WTC11 (cell line): ENCODE measurements around the gene GALT. TPM values are rescaled to one million over a fixed set of nuclear protein-coding genes. Genes with fewer than 3 reads are reported as not detected.

Source experiments
- ATAC-seq: fragments of 200-7000 bp; cut with Tn5 transposase; 2 replicates; pipeline ENCODE4 v1.10.0; 2021; ENCODE audit warnings: mild to moderate bottlenecking, moderate library complexity
- CTCF ChIA-PET: fragments of 300-600 bp; sonication (Branson Sonifier 250); formaldehyde crosslinking; loops from one replicate; lab custom pipeline; 2021; ENCODE audit warnings: antibody characterized with exemption; lab: Charles Lee
- POLR2A ChIA-PET: fragments of 350-600 bp; sonication (Branson Sonifier 250); formaldehyde crosslinking; loops from one replicate; lab custom pipeline; 2021; ENCODE audit warnings: antibody characterized with exemption; lab: Charles Lee
- DNase-seq: peaks from one replicate; pipeline ENCODE4 v3.0.0; 2021; ENCODE audit warnings: low spot score
- H3K27ac Mint-ChIP-seq: 2 replicates; pipeline ENCODE4 v1.8.0; 2021; ENCODE audit warnings: mixed read lengths
- H3K27me3 Mint-ChIP-seq: 2 replicates; pipeline ENCODE4 v1.8.0; 2021; ENCODE audit warnings: low read depth, mild to moderate bottlenecking, moderate library complexity, mixed read lengths
- H3K36me3 Mint-ChIP-seq: 2 replicates; pipeline ENCODE4 v1.8.0; 2021; ENCODE audit warnings: mixed read lengths
- H3K4me1 Mint-ChIP-seq: 2 replicates; pipeline ENCODE4 v1.8.0; 2022; ENCODE audit warnings: mixed read lengths
- H3K4me3 Mint-ChIP-seq: 2 replicates; pipeline ENCODE4 v1.8.0; 2021; ENCODE audit warnings: mild to moderate bottlenecking, moderate library complexity, mixed read lengths
- H3K9me3 Mint-ChIP-seq: 2 replicates; pipeline ENCODE4 v1.8.0; 2021; ENCODE audit warnings: mixed read lengths
- CBFB ChIP-seq: sonication (generic); formaldehyde crosslinking; IDR thresholded peaks from 2 replicates; pipeline ENCODE4 v1.8.1; 2022; ENCODE audit warnings: mild to moderate bottlenecking, low read depth, missing genetic modification reagents
- E2F4 ChIP-seq: sonication (generic); formaldehyde crosslinking; IDR thresholded peaks from 2 replicates; pipeline ENCODE4 v1.8.1; 2022; ENCODE audit warnings: low read depth, mild to moderate bottlenecking, moderate library complexity, missing genetic modification reagents, borderline replicate concordance
- FOXP4 ChIP-seq: sonication (generic); formaldehyde crosslinking; IDR thresholded peaks from 2 replicates; pipeline ENCODE4 v1.8.0; 2022; ENCODE audit warnings: mild to moderate bottlenecking, missing genetic modification reagents
- GABPB1 ChIP-seq: sonication (generic); formaldehyde crosslinking; IDR thresholded peaks from 2 replicates; pipeline ENCODE4 v1.8.1; 2023; ENCODE audit warnings: mild to moderate bottlenecking, missing genetic modification reagents
- HMGXB4 ChIP-seq: sonication (generic); formaldehyde crosslinking; IDR thresholded peaks from 2 replicates; pipeline ENCODE4 v1.8.1; 2023; ENCODE audit warnings: mild to moderate bottlenecking, moderate library complexity, missing genetic modification reagents
- JAZF1 ChIP-seq: fragments of 250-450 bp; sonication (Bioruptor Pico); IDR thresholded peaks from 2 replicates; pipeline ENCODE4 v1.9.0; 2021; ENCODE audit warnings: moderate library complexity, mild to moderate bottlenecking, inconsistent platforms
- MYBL2 ChIP-seq: sonication (generic); formaldehyde crosslinking; IDR thresholded peaks from 2 replicates; pipeline ENCODE4 v1.8.1; 2023; ENCODE audit warnings: mild to moderate bottlenecking, moderate library complexity, missing genetic modification reagents
- NFE2L1 ChIP-seq: sonication (generic); formaldehyde crosslinking; IDR thresholded peaks from 2 replicates; pipeline ENCODE4 v1.8.1; 2023; ENCODE audit warnings: missing genetic modification reagents
- OVOL2 ChIP-seq: fragments of 250-450 bp; sonication (Bioruptor Pico); IDR thresholded peaks from 2 replicates; pipeline ENCODE4 v1.9.0; 2021; ENCODE audit warnings: mild to moderate bottlenecking, borderline replicate concordance
- RORB ChIP-seq: fragments of 250-450 bp; sonication (Bioruptor Pico); IDR thresholded peaks from 2 replicates; pipeline ENCODE4 v1.9.0; 2021; ENCODE audit warnings: mild to moderate bottlenecking
- SP1 ChIP-seq: sonication (generic); formaldehyde crosslinking; conservative IDR thresholded peaks from 2 replicates; pipeline ENCODE4 v1.8.1; 2022; ENCODE audit warnings: missing genetic modification reagents
- STAT6 ChIP-seq: sonication (generic); formaldehyde crosslinking; conservative IDR thresholded peaks from 2 replicates; pipeline ENCODE4 v1.8.1; 2023; ENCODE audit warnings: mild to moderate bottlenecking, low read depth, missing genetic modification reagents, moderate library complexity
- TP53 ChIP-seq: sonication (generic); formaldehyde crosslinking; IDR thresholded peaks from 2 replicates; pipeline ENCODE4 v1.8.1; 2023; ENCODE audit warnings: mild to moderate bottlenecking, missing genetic modification reagents
- USF1 ChIP-seq: sonication (generic); formaldehyde crosslinking; IDR thresholded peaks from 2 replicates; pipeline ENCODE4 v1.8.0; 2022; ENCODE audit warnings: mild to moderate bottlenecking, missing genetic modification reagents
- ZNF232 ChIP-seq: sonication (generic); formaldehyde crosslinking; IDR thresholded peaks from 2 replicates; pipeline ENCODE4 v1.8.0; 2022; ENCODE audit warnings: mild to moderate bottlenecking, missing genetic modification reagents
- ZNF281 ChIP-seq: sonication (generic); formaldehyde crosslinking; IDR thresholded peaks from 2 replicates; pipeline ENCODE4 v1.8.0; 2023; ENCODE audit warnings: mild to moderate bottlenecking, missing genetic modification reagents
- ZNF317 ChIP-seq: sonication (generic); formaldehyde crosslinking; IDR thresholded peaks from 2 replicates; pipeline ENCODE4 v1.8.1; 2023; ENCODE audit warnings: low read depth, mild to moderate bottlenecking, moderate library complexity, missing genetic modification reagents, borderline replicate concordance
- ZNF671 ChIP-seq: fragments of 250-450 bp; sonication (Bioruptor Pico); IDR thresholded peaks from 2 replicates; pipeline ENCODE4 v1.8.0; 2021; ENCODE audit warnings: mild to moderate bottlenecking
- total RNA-seq: library from RNA; stranded (reverse); gene quantifications from 3 replicates; pipeline ENCODE4 v1.2.3, GENCODE V29; 2021

The GALT gene
- total RNA-seq, 1 experiment from 2014 or later: 39.7 TPM

GRCh38 chr9:34644766-34645314 lies 1.6 kb upstream of the GALT start:
- Mint-ChIP-seq H3K27me3 (no peaks in the 10 kb centered on the region), H3K9me3 (no peaks in the 10 kb centered on the region), H3K4me3 (peak overlapping the region; percentile 39), H3K27ac (peak overlapping the region; percentile 89), H3K36me3 (peaks cover 18% of the 10 kb centered on the region), H3K4me1 (peaks cover 33% of the 10 kb centered on the region)
- CTCF ChIA-PET: interaction anchor here (0.7 to 5.6 kb wide), 8 partner anchors 9 to 427 kb away, joined by 3 to 94 read pairs (median 4); partner anchors contain the start of genes RPP25L and SIGMAR1
- DNase-seq: no peak
- peak; percentile 1; the same call in 1 of the 2 replicates for ATAC-seq
- POLR2A ChIA-PET: interaction anchor here (0.9 to 2.0 kb wide), 3 partner anchors 10 to 20 kb away, joined by 3 to 8 read pairs (median 6); no protein-coding TSS in a partner anchor
- TF ChIP-seq ZNF232 (CRISPR knock-in tag) (no peak), E2F4 (CRISPR knock-in tag) (no peak), OVOL2 (no peak), GABPB1 (CRISPR knock-in tag) (0 out of 2 replicates have a peak, but pooled peaks have one; percentile 34), ZNF281 (0 out of 2 replicates have a peak, but pooled peaks have one; percentile 54)

GRCh38 chr9:34647084-34647403 lies 569 bp downstream of the GALT start:
- ChIA-PET CTCF (interaction anchor here (0.6 to 5.6 kb wide), 17 partner anchors 9 to 285 kb away, joined by 3 to 94 read pairs (median 8); partner anchors contain the start of genes ARID3C, CCL27, DCTN3 and SIGMAR1), POLR2A (interaction anchor here (1.0 to 2.5 kb wide), 3 partner anchors 9 to 18 kb away, joined by 3 to 25 read pairs (median 11); partner anchors contain the start of gene SIGMAR1)
- DNase-seq: no peak
- no peak for TF ChIP-seq SP1 (CRISPR knock-in tag)
- peak; percentile 18; the same call in 1 of the 2 replicates for TF ChIP-seq HMGXB4 (CRISPR knock-in tag)
- TF ChIP-seq E2F4 (CRISPR knock-in tag): no peak
- no peaks in the 10 kb centered on the region for H3K9me3 Mint-ChIP-seq
- no peak for ATAC-seq
- H3K4me3 Mint-ChIP-seq: peak overlapping the region; percentile 85
- H3K36me3 Mint-ChIP-seq: peaks cover 18% of the 10 kb centered on the region
- H3K27ac Mint-ChIP-seq: no peak overlapping the region; the same call in 1 of the 2 replicates
- peaks cover 38% of the 10 kb centered on the region for H3K4me1 Mint-ChIP-seq
- H3K27me3 Mint-ChIP-seq: no peaks in the 10 kb centered on the region

- peaks cover 44% of the 10 kb centered on the region for H3K4me1 Mint-ChIP-seq
- peaks cover 18% of the 10 kb centered on the region for H3K36me3 Mint-ChIP-seq
- H3K27me3 Mint-ChIP-seq: no peaks in the 10 kb centered on the region
- H3K27ac Mint-ChIP-seq: no peak overlapping the region
- DNase-seq: no peak
- POLR2A ChIA-PET: interaction anchor here (2.2 to 2.5 kb wide), 2 partner anchors 10 to 17 kb away, joined by 11 to 25 read pairs; partner anchors contain the start of gene SIGMAR1
- no peak for ATAC-seq
- peak overlapping the region; percentile 85 for H3K4me3 Mint-ChIP-seq
- CTCF ChIA-PET: interaction anchor here (1.4 to 5.6 kb wide), 6 partner anchors 12 to 244 kb away, joined by 5 to 94 read pairs (median 8); partner anchors contain the start of genes DCTN3 and SIGMAR1
- H3K9me3 Mint-ChIP-seq: no peaks in the 10 kb centered on the region
- TF ChIP-seq NFE2L1 (CRISPR knock-in tag) (no peak), CBFB (CRISPR knock-in tag) (no peak), JAZF1 (no peak), USF1 (no peak), ZNF671 (CRISPR knock-in tag) (no peak), STAT6 (no peak), ZNF317 (CRISPR knock-in tag) (no peak), FOXP4 (CRISPR knock-in tag) (no peak), TP53 (no peak), MYBL2 (CRISPR knock-in tag) (no peak), RORB (CRISPR knock-in tag) (no peak)
Observed at GRCh38 chr9:34647651-34648050, 1.2 kb downstream of the GALT start.
